Stomach smooth muscle (tissue), 2 donors: Measurements from ENCODE around the gene CDK6.

Source experiments
- H3K27ac ChIP-seq: one replicate; pipeline ENCODE4 v1.7.0; 2013; ENCODE audit warnings: mild to moderate bottlenecking, low read length, inconsistent platforms
- H3K27me3 ChIP-seq, 2 donors: one replicate each; pipeline ENCODE4 v1.7.0; 2013; ENCODE audit warnings: low read length in 2 of 2; ENCODE audit not compliant: insufficient read depth in 2 of 2, control insufficient read depth in 1 of 2
- H3K36me3 ChIP-seq, 2 donors: one replicate each; pipeline ENCODE4 v1.7.0; 2013; ENCODE audit warnings: low read length in 2 of 2; ENCODE audit not compliant: control insufficient read depth in 2 of 2, insufficient read depth in 2 of 2
- H3K4me1 ChIP-seq: one replicate; pipeline ENCODE4 v1.7.0; 2013; ENCODE audit warnings: low read length; ENCODE audit not compliant: control insufficient read depth, insufficient read depth
- H3K4me3 ChIP-seq, 2 donors: one replicate each; pipeline ENCODE4 v1.7.0; 2013; ENCODE audit warnings: low read length in 2 of 2
- H3K9ac ChIP-seq, 2 donors: one replicate each; pipeline ENCODE4 v1.7.0; 2013; ENCODE audit warnings: low read length in 2 of 2, mild to moderate bottlenecking in 1 of 2
- H3K9me3 ChIP-seq, 2 donors: one replicate each; pipeline ENCODE4 v1.7.0; 2013; ENCODE audit warnings: low read length in 2 of 2; ENCODE audit not compliant: control insufficient read depth in 2 of 2
- donor health status: healthy.
- donor health status: Pancreatic carcinoma.

The CDK6 gene

DNA sequence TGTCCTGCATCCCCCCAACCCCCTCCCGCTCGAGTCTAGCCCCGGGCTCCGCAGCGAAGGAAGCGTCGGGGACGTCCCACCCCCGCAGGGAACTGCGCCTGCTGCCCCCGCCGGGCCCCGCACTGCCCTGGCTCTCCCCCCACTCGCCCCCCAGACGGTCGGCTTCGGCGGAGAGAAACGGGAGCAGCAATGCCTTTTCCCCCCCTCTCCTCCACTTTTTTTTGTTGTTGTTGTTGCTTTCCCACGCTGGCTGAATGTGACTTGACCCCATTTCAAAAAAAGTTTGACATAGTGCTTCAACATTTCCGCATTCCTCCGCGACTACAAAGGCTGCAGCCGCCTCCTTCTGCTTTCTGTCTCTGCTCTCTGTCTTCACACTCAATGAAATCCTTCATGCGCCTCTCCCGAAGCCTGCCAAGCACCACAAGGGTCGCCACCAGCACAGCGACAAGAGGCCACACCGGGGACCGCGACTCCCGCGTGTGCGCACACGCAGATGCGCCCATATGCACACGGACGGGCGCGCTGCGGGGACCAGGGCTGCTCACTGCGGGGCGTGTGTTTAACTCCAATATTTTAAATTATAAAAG lies 1.0 kb downstream of the CDK6 start:
- Histone ChIP-seq H3K9me3 (no peaks in the 10 kb centered on the region), H3K27me3 (no peaks in the 10 kb centered on the region), H3K9ac (peak overlapping the region; percentile 66 to 84), H3K27ac (peak overlapping the region; percentile 86), H3K36me3 (no peaks in the 10 kb centered on the region), H3K4me1 (peaks cover 21% of the 10 kb centered on the region), H3K4me3 (peak overlapping the region; percentile 88 to 95)

DNA sequence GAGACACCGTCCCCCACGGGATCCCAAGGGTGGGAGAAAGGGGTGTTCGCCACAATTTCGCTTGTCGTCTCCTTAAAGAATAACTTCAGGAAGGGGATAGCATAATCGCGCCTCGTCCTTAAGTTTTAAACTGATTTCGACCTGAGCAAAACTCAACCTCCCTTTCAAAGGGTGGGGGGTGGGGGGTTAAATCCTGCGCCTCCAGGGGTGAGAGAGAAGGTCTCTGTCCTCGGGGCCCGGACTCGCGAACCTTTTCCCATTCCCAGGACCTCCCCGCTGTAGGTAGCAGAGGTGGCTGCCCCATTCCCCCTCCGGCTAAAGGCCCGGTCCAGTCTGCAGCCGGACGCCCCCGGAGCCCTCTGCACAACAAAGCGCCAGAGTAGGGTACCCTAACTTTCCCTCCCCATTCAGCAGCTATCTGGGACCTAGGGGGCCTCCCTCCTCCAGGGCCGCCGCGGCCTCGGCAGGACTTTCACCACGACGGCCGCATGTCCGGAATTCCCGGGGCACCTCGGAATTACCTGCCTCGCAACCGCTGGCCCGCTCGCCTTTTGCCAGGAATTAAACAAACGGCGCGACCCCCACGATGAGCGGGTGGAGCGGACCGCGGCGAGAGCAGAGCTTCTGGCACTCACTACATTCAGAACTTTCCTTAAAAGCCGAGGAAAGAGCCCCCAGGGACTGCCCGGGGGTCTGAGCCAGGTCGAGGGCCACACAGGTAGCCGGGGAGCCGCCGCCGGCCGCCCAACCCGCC lies 1.7 kb downstream of the CDK6 start:
- Histone ChIP-seq H3K9me3 (no peaks in the 10 kb centered on the region), H3K4me3 (peak overlapping the region; percentile 88 to 95), H3K36me3 (no peaks in the 10 kb centered on the region), H3K27me3 (no peaks in the 10 kb centered on the region), H3K27ac (peak overlapping the region; percentile 86), H3K9ac (peak overlapping the region; percentile 47 to 84), H3K4me1 (peaks cover 21% of the 10 kb centered on the region)

- Histone ChIP-seq H3K27ac (peak overlapping the region; percentile 86), H3K4me3 (peak overlapping the region; percentile 88 to 95), H3K9me3 (no peaks in the 10 kb centered on the region), H3K9ac (peak overlapping the region; percentile 69 to 84), H3K36me3 (no peaks in the 10 kb centered on the region), H3K27me3 (no peaks in the 10 kb centered on the region), H3K4me1 (peaks cover 21% of the 10 kb centered on the region)
Measured at GRCh38 chr7:92833766-92834506, 2.4 kb downstream of the CDK6 start.

- H3K9ac ChIP-seq = peak overlapping the region; percentile 76 to 84
Measured at GRCh38 chr7:92833024-92833765, 3.2 kb downstream of the CDK6 start.

GRCh38 chr7:92832534-92833023 lies 3.8 kb downstream of the CDK6 start:
- no peaks in the 10 kb centered on the region for H3K9me3 ChIP-seq
- H3K27ac ChIP-seq = peak overlapping the region; percentile 86
- H3K9ac ChIP-seq = peak overlapping the region; percentile 76 to 84
- H3K27me3 ChIP-seq = no peaks in the 10 kb centered on the region
- no peaks in the 10 kb centered on the region for H3K36me3 ChIP-seq
- peaks cover 21% of the 10 kb centered on the region for H3K4me1 ChIP-seq
- H3K4me3 ChIP-seq = peak overlapping the region; percentile 88 to 95

More at GRCh38 chr7:92833024-92833765, 3.2 kb downstream of the CDK6 start:
- no peaks in the 10 kb centered on the region for H3K36me3 ChIP-seq
- H3K4me1 ChIP-seq = peaks cover 21% of the 10 kb centered on the region
- peak overlapping the region; percentile 88 to 95 for H3K4me3 ChIP-seq
- no peaks in the 10 kb centered on the region for H3K27me3 ChIP-seq
- no peaks in the 10 kb centered on the region for H3K9me3 ChIP-seq
- peak overlapping the region; percentile 86 for H3K27ac ChIP-seq

DNA sequence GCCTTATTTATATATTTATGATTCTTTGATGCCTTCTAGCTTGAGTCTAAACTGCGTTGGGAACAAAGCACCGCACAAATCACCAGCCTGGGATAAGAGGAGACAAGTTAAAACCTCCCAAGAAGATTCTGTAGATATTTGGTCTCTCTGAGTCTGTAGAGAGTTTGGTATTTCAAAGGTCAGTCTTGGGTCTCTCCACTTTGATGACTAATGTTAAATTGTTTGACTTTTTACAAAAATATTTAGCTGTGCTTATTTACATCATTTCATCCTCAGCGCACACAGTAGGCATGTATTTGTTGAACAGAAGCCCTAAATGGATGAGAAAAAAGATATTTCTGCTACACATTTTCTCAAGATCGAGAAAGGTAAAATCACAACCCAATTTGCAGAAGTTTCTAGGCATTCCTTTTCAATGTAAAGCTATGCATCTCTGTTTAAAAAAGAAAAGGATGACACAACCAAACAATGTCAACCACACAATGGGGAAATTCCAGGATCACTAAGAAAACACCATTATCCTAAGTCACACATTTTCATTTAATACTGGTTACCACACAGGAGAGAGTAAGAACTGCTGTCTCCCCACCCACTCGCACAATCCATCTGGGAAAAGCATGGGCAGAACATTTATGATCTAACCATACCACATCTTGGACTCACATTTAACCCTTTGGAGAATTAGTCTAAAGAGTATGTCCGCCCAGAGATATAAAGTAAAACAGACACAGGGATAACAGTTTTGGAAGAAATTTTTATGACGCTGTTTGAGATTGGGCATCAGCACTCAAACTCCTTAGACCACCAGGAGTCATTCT lies 4.4 kb downstream of the CDK6 start:
- peak overlapping the region; percentile 88 to 95 for H3K4me3 ChIP-seq
- H3K4me1 ChIP-seq = peaks cover 18% of the 10 kb centered on the region
- no peaks in the 10 kb centered on the region for H3K27me3 ChIP-seq
- no peaks in the 10 kb centered on the region for H3K9me3 ChIP-seq
- peak overlapping the region; percentile 76 to 84 for H3K9ac ChIP-seq
- no peaks in the 10 kb centered on the region for H3K36me3 ChIP-seq
- peak overlapping the region; percentile 86 for H3K27ac ChIP-seq

DNA sequence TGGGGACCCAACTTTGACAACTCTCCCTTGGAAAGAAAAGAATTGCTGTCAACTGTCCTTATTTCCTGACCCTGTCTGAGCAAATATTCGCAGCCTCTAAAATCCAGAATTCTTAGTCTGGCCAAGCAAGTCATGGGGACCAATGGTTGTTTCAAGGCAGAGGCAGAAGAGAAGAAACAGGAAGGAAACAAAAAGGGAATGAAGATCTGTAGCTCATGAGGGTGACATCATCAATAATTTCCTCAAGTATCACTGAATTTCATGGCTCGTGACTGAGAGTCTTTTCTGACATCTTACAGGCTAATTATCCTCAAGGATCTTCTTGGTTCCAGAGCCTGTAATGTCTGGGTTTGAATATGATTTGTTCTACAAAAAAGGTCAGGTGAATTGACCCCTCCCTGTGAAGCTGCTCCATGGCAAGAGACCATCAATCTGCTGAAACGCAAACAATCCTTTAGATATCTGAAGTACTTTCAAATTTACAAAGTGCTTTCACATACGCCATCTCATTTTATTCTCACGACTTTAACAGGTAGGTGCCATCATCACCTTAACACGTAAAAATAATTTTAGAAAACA lies 5.8 kb downstream of the CDK6 start:
- peaks cover 17% of the 10 kb centered on the region for H3K4me1 ChIP-seq
- H3K9ac ChIP-seq = no peak overlapping the region
- H3K4me3 ChIP-seq = no peak overlapping the region
- no peaks in the 10 kb centered on the region for H3K36me3 ChIP-seq
- no peaks in the 10 kb centered on the region for H3K27me3 ChIP-seq
- no peak overlapping the region for H3K27ac ChIP-seq
- no peaks in the 10 kb centered on the region for H3K9me3 ChIP-seq

GRCh38 chr7:92830027-92830426 lies 6.3 kb downstream of the CDK6 start:
- Histone ChIP-seq H3K4me1 (peaks cover 15% of the 10 kb centered on the region), H3K9ac (no peak overlapping the region), H3K9me3 (no peaks in the 10 kb centered on the region), H3K4me3 (no peak overlapping the region), H3K27me3 (no peaks in the 10 kb centered on the region), H3K36me3 (no peaks in the 10 kb centered on the region), H3K27ac (no peak overlapping the region)

- H3K4me3 ChIP-seq = no peak overlapping the region
- H3K27ac ChIP-seq = no peak overlapping the region
- H3K36me3 ChIP-seq = no peaks in the 10 kb centered on the region
- H3K9me3 ChIP-seq = no peaks in the 10 kb centered on the region
- no peak overlapping the region for H3K9ac ChIP-seq
- H3K27me3 ChIP-seq = no peaks in the 10 kb centered on the region
- H3K4me1 ChIP-seq = peaks cover 3% of the 10 kb centered on the region
Measured at GRCh38 chr7:92827464-92828120, 8.8 kb downstream of the CDK6 start.
